K562 (cell line): Measurements from ENCODE around the gene CELSR3. TPM values are rescaled to one million over a fixed set of nuclear protein-coding genes. Genes with fewer than 3 reads are reported as not detected.

Experiments
- ATF1 ChIP-seq, 2 experiments: fragments of 450-650 bp in 1 of 2; IDR thresholded peaks; 2 replicates each; pipeline ENCODE4 v1.6.1; 2016; ENCODE audit warnings: missing compliant biosample characterization in 1 of 2, missing genetic modification characterization in 1 of 2
- C11orf30 ChIP-seq: fragments of 450-650 bp; IDR thresholded peaks from 2 replicates; pipeline ENCODE4 v1.6.1; 2016; ENCODE audit warnings: low read depth, mild to moderate bottlenecking
- GABPB1 ChIP-seq: sonication (generic); formaldehyde crosslinking; IDR thresholded peaks from 2 replicates; pipeline ENCODE4 v1.8.0; 2022; ENCODE audit warnings: mild to moderate bottlenecking, missing genetic modification reagents
- GTF2A2 ChIP-seq: IDR thresholded peaks from 2 replicates; pipeline ENCODE4 v1.6.1; 2016; ENCODE audit warnings: mild to moderate bottlenecking, missing genetic modification characterization, missing compliant biosample characterization
- GTF2F1 ChIP-seq: IDR thresholded peaks from 2 replicates; pipeline ENCODE4 v1.6.1; 2011; ENCODE audit warnings: low read depth, low read length, improper control_type of control experiment
- KDM4B ChIP-seq, 2 experiments: fragments of 450-650 bp in 1 of 2; sonication (generic) in 1 of 2; IDR thresholded peaks; 2 replicates each; pipeline ENCODE4 v1.6.1; 2016 to 2017; ENCODE audit warnings: borderline replicate concordance in 2 of 2, antibody characterized with exemption in 1 of 2, low read depth in 1 of 2, mild to moderate bottlenecking in 1 of 2
- MAZ ChIP-seq, 2 experiments: fragments of 450-650 bp in 1 of 2; sonication (generic) in 1 of 2; formaldehyde crosslinking; IDR thresholded peaks in 1 of 2; conservative IDR thresholded peaks in 1 of 2; 2 replicates each; pipeline versions ENCODE4 v1.4.0 to v1.5.0; 2020; ENCODE audit warnings: mild to moderate bottlenecking in 1 of 2, missing genetic modification reagents in 1 of 2
- MEIS2 ChIP-seq: fragments of 450-650 bp; IDR thresholded peaks from 2 replicates; pipeline ENCODE4 v1.6.1; 2014; ENCODE audit warnings: mild to moderate bottlenecking; ENCODE audit not compliant: partially characterized antibody
- MTF1 ChIP-seq: fragments of 250-450 bp; sonication (Bioruptor Pico); IDR thresholded peaks from 2 replicates; pipeline ENCODE4 v1.9.0; 2021; ENCODE audit warnings: moderate library complexity, mild to moderate bottlenecking, inconsistent platforms, borderline replicate concordance
- MYC ChIP-seq, 2 experiments: fragments of 250-450 bp in 1 of 2; sonication (Bioruptor Pico) in 1 of 2; IDR thresholded peaks; 2 replicates each; pipeline versions ENCODE4 v1.5.1 to v1.6.1; 2012 to 2021; ENCODE audit warnings: low read depth in 2 of 2, borderline replicate concordance in 1 of 2, improper control_type of control experiment in 1 of 2, low read length in 1 of 2, mild to moderate bottlenecking in 1 of 2, moderate library complexity in 1 of 2
- POLR2AphosphoS5 ChIP-seq: IDR thresholded peaks from 2 replicates; pipeline ENCODE4 v1.6.1; 2011; ENCODE audit warnings: mild to moderate bottlenecking, low read depth, low read length, moderate library complexity; ENCODE audit not compliant: control insufficient read depth, insufficient read depth
- POLR2G ChIP-seq: fragments of 200-400 bp; formaldehyde crosslinking; IDR thresholded peaks from 2 replicates; pipeline ENCODE4 v1.6.1; 2017; ENCODE audit warnings: low read depth, mild to moderate bottlenecking, antibody characterized with exemption, low read length, moderate library complexity
- ZC3H4 ChIP-seq: sonication (generic); formaldehyde crosslinking; IDR thresholded peaks from 2 replicates; pipeline ENCODE4 v1.9.0; 2021; ENCODE audit warnings: missing genetic modification reagents, borderline replicate concordance
- ZEB2 ChIP-seq: fragments of 450-650 bp; IDR thresholded peaks from 2 replicates; pipeline ENCODE4 v1.6.1; 2016
- ZNF239 ChIP-seq: fragments of 250-450 bp; sonication (Bioruptor Pico); IDR thresholded peaks from 2 replicates; pipeline ENCODE4 v1.4.0; 2020; ENCODE audit warnings: mild to moderate bottlenecking
- ZNF551 ChIP-seq: fragments of 250-450 bp; sonication (Bioruptor Pico); IDR thresholded peaks from 2 replicates; pipeline ENCODE4 v1.5.0; 2021; ENCODE audit warnings: mild to moderate bottlenecking, moderate library complexity
- ZNF644 ChIP-seq: fragments of 200-800 bp; sonication (Bioruptor generic); IDR thresholded peaks from 2 replicates; pipeline ENCODE4 v1.6.1; 2016; ENCODE audit warnings: low read depth, missing genetic modification characterization, missing compliant biosample characterization
- polyA plus RNA-seq, 8 experiments: library from polyadenylated mRNA; depleted of rRNA in 4 of 8; stranded (reverse) in 5 of 8; unstranded in 3 of 8; fragments of >200 nt; fragmentation: Nextera tagmentation in 2 of 8; fragmentation: Illumina TruSeq in 1 of 8; extraction: Ambion mirVana in 2 of 8; extraction: Trizol in 1 of 8; gene quantifications; 2 replicates each; pipeline versions ENCODE4 v1.2.1 to v1.2.3, GENCODE V29; 2011 to 2014; ENCODE audit warnings: inconsistent platforms in 1 of 8, missing spikeins in 1 of 8
- total RNA-seq, 7 experiments: library from RNA; depleted of rRNA in 6 of 7; stranded (reverse); fragments of >200 nt in 6 of 7; fragmentation: Illumina TruSeq in 2 of 7; extraction: Trizol in 2 of 7; gene quantifications; 2 replicates each; pipeline versions ENCODE4 v1.2.1 to v1.2.3, GENCODE V29; 2011 to 2021; ENCODE audit warnings: low replicate concordance in 1 of 7
- TF ChIP-seq, protein P1 (sequence below): fragments of 200-800 bp; sonication (Bioruptor generic); IDR thresholded peaks from 2 replicates; pipeline ENCODE4 v1.6.1; 2017; ENCODE audit warnings: missing genetic modification characterization, missing compliant biosample characterization
- TF ChIP-seq, protein P2 (sequence below): fragments of 250-450 bp; sonication (Bioruptor Pico); IDR thresholded peaks from 2 replicates; pipeline ENCODE4 v1.9.0; 2021; ENCODE audit warnings: mild to moderate bottlenecking, inconsistent platforms
- TF ChIP-seq, protein P3 (sequence below), 2 experiments: fragments of 200-800 bp in 1 of 2; sonication (Bioruptor generic) in 1 of 2; sonication (generic) in 1 of 2; formaldehyde crosslinking in 1 of 2; IDR thresholded peaks in 1 of 2; conservative IDR thresholded peaks in 1 of 2; 2 replicates each; pipeline versions ENCODE4 v1.5.0 to v1.6.1; 2016 to 2020; ENCODE audit warnings: missing compliant biosample characterization in 1 of 2, missing genetic modification characterization in 1 of 2, missing genetic modification reagents in 1 of 2

CELSR3 gene
- total and polyA plus RNA-seq, 9 of the 15 experiments (the other 6 are each of a cell fraction or from before 2014, with no cell fraction given), result 0.10 to 2.7 (median 0.76) TPM

DNA sequence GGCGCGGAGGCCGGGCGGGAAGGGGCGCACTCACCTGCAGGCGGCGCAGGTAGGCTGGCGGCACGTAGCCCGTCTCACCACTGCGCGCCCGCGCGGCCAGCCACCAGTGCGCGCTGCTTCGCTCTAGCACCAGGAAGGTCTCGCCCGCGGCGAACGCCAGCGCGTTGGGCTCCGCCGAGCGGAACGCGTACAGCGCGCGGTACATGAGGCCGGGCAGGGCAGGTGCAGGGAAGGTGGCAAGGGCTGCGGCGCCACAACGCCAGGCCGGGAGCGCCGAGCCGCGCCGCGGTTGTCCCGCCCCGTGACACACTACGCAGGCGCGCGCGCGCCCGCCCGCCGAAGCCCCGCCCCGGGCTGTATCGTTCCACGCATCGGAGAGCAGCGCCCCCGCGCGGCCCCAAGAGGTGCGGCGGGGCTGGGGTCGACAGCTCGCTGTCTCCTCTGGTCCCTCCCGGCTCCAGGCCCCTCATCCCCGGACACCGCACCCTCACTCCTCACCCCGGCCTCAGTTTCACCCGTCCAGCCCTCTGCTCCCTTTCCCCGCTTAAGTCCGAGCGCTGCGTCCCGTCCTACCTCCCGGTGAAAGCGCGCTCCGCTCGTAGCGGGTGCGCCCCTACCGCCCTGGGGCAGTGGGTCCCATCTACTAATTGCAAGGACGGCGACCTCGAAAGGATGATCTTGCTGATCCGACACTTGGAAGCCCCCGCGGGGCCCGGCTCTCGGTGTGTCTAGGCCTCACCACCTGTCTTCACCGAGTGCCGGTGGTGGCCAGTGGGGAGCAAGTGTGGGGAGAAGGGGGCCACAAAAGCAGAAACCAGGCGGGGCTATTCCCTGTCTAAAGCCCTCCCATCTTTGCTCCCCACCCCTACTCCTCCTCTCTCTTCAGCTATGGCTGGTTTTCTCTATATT, 23.2 kb upstream of the CELSR3 start, which contains the start of gene NCKIPSD (continued):
- TF ChIP-seq KDM4B (IDR thresholded peaks at IDR 0.05; ENCODE audit: borderline replicate concordance in 2 of 2, low read depth in 1 of 2) (no peak), GTF2A2 (no peak), ZNF239 (no peak), ZEB2 (peak; percentile 57; the same call in 1 of the 2 replicates), MYC (IDR thresholded peaks at IDR 0.05; ENCODE audit: low read depth, low read length) (peak; percentile 52; the same call in 1 of the 2 replicates), MYC (CRISPR knock-in tag; IDR thresholded peaks at IDR 0.05; ENCODE audit: borderline replicate concordance, low read depth) (no peak), ATF1 (CRISPR knock-in tag; IDR thresholded peaks at IDR 0.05) (no peak), ATF1 (tag; IDR thresholded peaks at IDR 0.05) (peak; percentile 78), MAZ (CRISPR knock-in tag; conservative IDR thresholded peaks at IDR 0.05 in 1 of 2, IDR thresholded peaks at IDR 0.05 in 1 of 2) (peak in 1 of 2 experiments; percentile 87; a peak in 3 of 4 replicates), GTF2F1 (no peak), MTF1 (CRISPR knock-in tag) (no peak), ZNF551 (CRISPR knock-in tag) (no peak), POLR2G (peak; percentile 82), GABPB1 (CRISPR knock-in tag) (peak; percentile 58), C11orf30 (peak; percentile 14; the same call in 1 of the 2 replicates), ZC3H4 (CRISPR knock-in tag) (no peak), MEIS2 (peak; percentile 63), ZNF644 (tag) (no peak), POLR2AphosphoS5 (peak; percentile 26; the same call in 1 of the 2 replicates)
- TF ChIP-seq, protein P1, sequence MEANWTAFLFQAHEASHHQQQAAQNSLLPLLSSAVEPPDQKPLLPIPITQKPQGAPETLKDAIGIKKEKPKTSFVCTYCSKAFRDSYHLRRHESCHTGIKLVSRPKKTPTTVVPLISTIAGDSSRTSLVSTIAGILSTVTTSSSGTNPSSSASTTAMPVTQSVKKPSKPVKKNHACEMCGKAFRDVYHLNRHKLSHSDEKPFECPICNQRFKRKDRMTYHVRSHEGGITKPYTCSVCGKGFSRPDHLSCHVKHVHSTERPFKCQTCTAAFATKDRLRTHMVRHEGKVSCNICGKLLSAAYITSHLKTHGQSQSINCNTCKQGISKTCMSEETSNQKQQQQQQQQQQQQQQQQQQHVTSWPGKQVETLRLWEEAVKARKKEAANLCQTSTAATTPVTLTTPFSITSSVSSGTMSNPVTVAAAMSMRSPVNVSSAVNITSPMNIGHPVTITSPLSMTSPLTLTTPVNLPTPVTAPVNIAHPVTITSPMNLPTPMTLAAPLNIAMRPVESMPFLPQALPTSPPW (CRISPR knock-in tag), result 0 out of 2 replicates have a peak, but pooled peaks have one; percentile 36
- TF ChIP-seq, protein P2, sequence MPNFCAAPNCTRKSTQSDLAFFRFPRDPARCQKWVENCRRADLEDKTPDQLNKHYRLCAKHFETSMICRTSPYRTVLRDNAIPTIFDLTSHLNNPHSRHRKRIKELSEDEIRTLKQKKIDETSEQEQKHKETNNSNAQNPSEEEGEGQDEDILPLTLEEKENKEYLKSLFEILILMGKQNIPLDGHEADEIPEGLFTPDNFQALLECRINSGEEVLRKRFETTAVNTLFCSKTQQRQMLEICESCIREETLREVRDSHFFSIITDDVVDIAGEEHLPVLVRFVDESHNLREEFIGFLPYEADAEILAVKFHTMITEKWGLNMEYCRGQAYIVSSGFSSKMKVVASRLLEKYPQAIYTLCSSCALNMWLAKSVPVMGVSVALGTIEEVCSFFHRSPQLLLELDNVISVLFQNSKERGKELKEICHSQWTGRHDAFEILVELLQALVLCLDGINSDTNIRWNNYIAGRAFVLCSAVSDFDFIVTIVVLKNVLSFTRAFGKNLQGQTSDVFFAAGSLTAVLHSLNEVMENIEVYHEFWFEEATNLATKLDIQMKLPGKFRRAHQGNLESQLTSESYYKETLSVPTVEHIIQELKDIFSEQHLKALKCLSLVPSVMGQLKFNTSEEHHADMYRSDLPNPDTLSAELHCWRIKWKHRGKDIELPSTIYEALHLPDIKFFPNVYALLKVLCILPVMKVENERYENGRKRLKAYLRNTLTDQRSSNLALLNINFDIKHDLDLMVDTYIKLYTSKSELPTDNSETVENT (CRISPR knock-in tag), result peak; percentile 63; the same call in 1 of the 2 replicates
- TF ChIP-seq, protein P3, sequence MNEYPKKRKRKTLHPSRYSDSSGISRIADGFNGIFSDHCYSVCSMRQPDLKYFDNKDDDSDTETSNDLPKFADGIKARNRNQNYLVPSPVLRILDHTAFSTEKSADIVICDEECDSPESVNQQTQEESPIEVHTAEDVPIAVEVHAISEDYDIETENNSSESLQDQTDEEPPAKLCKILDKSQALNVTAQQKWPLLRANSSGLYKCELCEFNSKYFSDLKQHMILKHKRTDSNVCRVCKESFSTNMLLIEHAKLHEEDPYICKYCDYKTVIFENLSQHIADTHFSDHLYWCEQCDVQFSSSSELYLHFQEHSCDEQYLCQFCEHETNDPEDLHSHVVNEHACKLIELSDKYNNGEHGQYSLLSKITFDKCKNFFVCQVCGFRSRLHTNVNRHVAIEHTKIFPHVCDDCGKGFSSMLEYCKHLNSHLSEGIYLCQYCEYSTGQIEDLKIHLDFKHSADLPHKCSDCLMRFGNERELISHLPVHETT (CRISPR knock-in tag; conservative IDR thresholded peaks at IDR 0.05 in 1 of 2, IDR thresholded peaks at IDR 0.05 in 1 of 2), result 0 out of 4 replicates have a peak, but pooled peaks of 1 of the 2 experiments have one; percentile 36
